K562 (cell line): ENCODE data around the gene PNPLA2. TPM values are rescaled to one million over a fixed set of nuclear protein-coding genes. Genes with fewer than 3 reads are reported as not detected.

Source experiments
- ATAC-seq: fragments of 200-7000 bp; cut with Tn5 transposase; 3 replicates; pipeline ENCODE4 v1.9.1; 2020; ENCODE audit warnings: moderate library complexity
- BruUV-seq: library from RNA; stranded (reverse); fragments of 400-500 nt; replicated peaks from 2 replicates; lab custom pipeline; 2021; lab: Mats Ljungman, UMichigan
- CTCF ChIA-PET: fragments of 300-600 bp; formaldehyde crosslinking; extraction: SDS; loops from one replicate; lab custom pipeline; 2021; ENCODE audit warnings: low intra/inter-chr PET ratio; lab: Yijun Ruan, JAX
- POLR2A ChIA-PET: fragments of 300-600, 350-650 bp; sonication (Branson Sonifier 250); formaldehyde crosslinking; extraction: SDS; loops from one replicate; lab custom pipeline; 2021; ENCODE audit warnings: antibody characterized with exemption, inconsistent platforms; lab: Yijun Ruan, JAX
- DNase-seq, 4 experiments: peaks; one replicate each; pipeline versions ENCODE4 v3.0.0 to v3.0.0-alpha.2; 2011 to 2018; ENCODE audit warnings: low spot score in 3 of 4, mixed read lengths in 3 of 4; ENCODE audit errors: extremely low read depth in 1 of 4
- FAIRE-seq: peaks from 2 replicates; lab custom pipeline; 2011; peaks lifted over from hg19 to GRCh38; lab: Jason Lieb, UNC
- H2AFZ ChIP-seq: 2 replicates; pipeline ENCODE4 v1.6.0; 2011; ENCODE audit warnings: low read depth, low read length, control low read depth, inconsistent platforms
- H3K27ac ChIP-seq: fragments of 200-600 bp; 3 replicates; pipeline ENCODE4 v1.8.0; 2011; ENCODE audit warnings: low read depth, mild to moderate bottlenecking, control low read depth, inconsistent platforms, low read length, moderate library complexity, mixed read lengths; ENCODE audit errors: extremely low read depth
- H3K27me3 ChIP-seq, 2 experiments: fragments of 300-600 bp in 1 of 2; 2 replicates in 1 of 2; 3 replicates in 1 of 2; pipeline versions ENCODE4 v1.6.0 to v1.8.0; 2011; ENCODE audit warnings: inconsistent platforms in 2 of 2, low read length in 2 of 2, mild to moderate bottlenecking in 1 of 2, mixed read lengths in 1 of 2, moderate library complexity in 1 of 2; ENCODE audit not compliant: control insufficient read depth in 2 of 2, insufficient read depth in 2 of 2
- H3K36me3 ChIP-seq: fragments of 300-600 bp; 3 replicates; pipeline ENCODE4 v1.8.0; 2011; ENCODE audit warnings: mild to moderate bottlenecking, low read length, inconsistent platforms; ENCODE audit not compliant: control insufficient read depth, insufficient read depth
- H3K4me1 ChIP-seq, 2 experiments: fragments of 200-600 bp in 1 of 2; replicated peaks in 1 of 2; 2 replicates in 1 of 2; 3 replicates in 1 of 2; pipeline versions ENCODE4 v1.5.1 to v1.8.0; 2011; ENCODE audit warnings: inconsistent platforms in 2 of 2, low read length in 2 of 2, mild to moderate bottlenecking in 1 of 2, mixed read lengths in 1 of 2, moderate library complexity in 1 of 2; ENCODE audit not compliant: control insufficient read depth in 2 of 2, insufficient read depth in 2 of 2
- H3K4me2 ChIP-seq: 2 replicates; pipeline ENCODE4 v1.6.1; 2011; ENCODE audit warnings: low read length, control low read depth, inconsistent platforms, mixed read lengths; ENCODE audit not compliant: insufficient read depth
- H3K4me3 ChIP-seq: fragments of 200-600 bp; sonication (generic), shearing (Covaris generic); 2 replicates; pipeline ENCODE4 v1.5.1; 2016; ENCODE audit warnings: control low read depth, inconsistent platforms
- H3K79me2 ChIP-seq: fragments of 200-600 bp; 3 replicates; pipeline ENCODE4 v1.8.0; 2011; ENCODE audit warnings: low read length, inconsistent platforms; ENCODE audit not compliant: control insufficient read depth, insufficient read depth
- H3K9ac ChIP-seq, 2 experiments: 2 replicates each; pipeline versions ENCODE4 v1.6.0 to v1.6.1; 2011; ENCODE audit warnings: low read depth in 2 of 2, low read length in 2 of 2, control low read depth in 1 of 2, inconsistent platforms in 1 of 2, mild to moderate bottlenecking in 1 of 2, mixed read lengths in 1 of 2; ENCODE audit not compliant: insufficient read depth in 1 of 2
- H3K9me1 ChIP-seq: one replicate; pipeline ENCODE4 v1.6.0; 2011; ENCODE audit warnings: inconsistent platforms, mild to moderate bottlenecking, low read length, moderate library complexity; ENCODE audit not compliant: control insufficient read depth, insufficient read depth
- H3K9me3 ChIP-seq: replicated peaks from 2 replicates; pipeline ENCODE4 v1.5.1; 2011; ENCODE audit warnings: low read depth, low read length, inconsistent platforms; ENCODE audit not compliant: control insufficient read depth, insufficient read depth
- H4K20me1 ChIP-seq: replicated peaks from 2 replicates; pipeline ENCODE4 v1.6.1; 2011; ENCODE audit warnings: low read length, inconsistent platforms, mixed read lengths; ENCODE audit not compliant: control insufficient read depth, insufficient read depth
- NR0B1 ChIP-seq: fragments of 450-650 bp; IDR thresholded peaks from one replicate; pipeline ENCODE4 v1.6.1; 2018; ENCODE audit warnings: mild to moderate bottlenecking, moderate library complexity; ENCODE audit not compliant: partially characterized antibody
- POLR2A ChIP-seq: fragments of 450-650 bp; conservative IDR thresholded peaks from 2 replicates; pipeline ENCODE4 v1.6.1; 2016
- POLR2G ChIP-seq: fragments of 200-400 bp; formaldehyde crosslinking; IDR thresholded peaks from 2 replicates; pipeline ENCODE4 v1.6.1; 2017; ENCODE audit warnings: low read depth, mild to moderate bottlenecking, antibody characterized with exemption, low read length, moderate library complexity
- WGBS: fragments of 100-300 bp; shearing (Covaris generic); methylation state at CpG from one replicate; pipeline ENCODE4 v1.1.6; 2016; ENCODE audit warnings: low coverage, mixed read lengths; ENCODE audit not compliant: insufficient coverage; ENCODE audit errors: missing lambda C conversion rate; 5-methylcytosine and 5-hydroxymethylcytosine counted together
- in situ Hi-C: fragments of 300-500 bp; cut with MboI; formaldehyde crosslinking; loops from 4 replicates; pipeline ENCODE4 v1.15.0; 2018; ENCODE audit warnings: inconsistent platforms, mixed read lengths
- intact Hi-C: fragments of 100-400 bp; cut with micrococcal nuclease; formaldehyde crosslinking; loops from 2 replicates; pipeline ENCODE4 v1.14.2; 2022
- polyA plus RNA-seq, 8 experiments: library from polyadenylated mRNA; depleted of rRNA in 4 of 8; stranded (reverse) in 5 of 8; unstranded in 3 of 8; fragments of >200 nt; fragmentation: Nextera tagmentation in 2 of 8; fragmentation: Illumina TruSeq in 1 of 8; extraction: Ambion mirVana in 2 of 8; extraction: Trizol in 1 of 8; gene quantifications; 2 replicates each; pipeline versions ENCODE4 v1.2.1 to v1.2.3, GENCODE V29; 2011 to 2014; ENCODE audit warnings: inconsistent platforms in 1 of 8, missing spikeins in 1 of 8
- total RNA-seq, 7 experiments: library from RNA; depleted of rRNA in 6 of 7; stranded (reverse); fragments of >200 nt in 6 of 7; fragmentation: Illumina TruSeq in 2 of 7; extraction: Trizol in 2 of 7; gene quantifications; 2 replicates each; pipeline versions ENCODE4 v1.2.1 to v1.2.3, GENCODE V29; 2011 to 2021; ENCODE audit warnings: low replicate concordance in 1 of 7

PNPLA2 gene
- total and polyA plus RNA-seq, 9 of the 15 experiments (the other 6 are each of a cell fraction or from before 2014, with no cell fraction given), result 0.39 to 87.1 (median 8.4) TPM

GRCh38 chr11:868802-869201 lies 50.1 kb downstream of the PNPLA2 start:
- WGBS, result 90% methylated on average over 12 of the region's 12 CpGs
- BruUV-seq, result no TSS peak
- no peak overlapping the region for H3K27ac ChIP-seq
- no peaks in the 10 kb centered on the region for H3K79me2 ChIP-seq
- in situ Hi-C loops (no loop called here), intact Hi-C loops (no loop called here)
- no peaks in the 10 kb centered on the region for H3K27me3 ChIP-seq
- ChIA-PET POLR2A (interaction anchor here (0.6 kb wide), 2 partner anchors 23 to 119 kb away, joined by 3 read pairs; no protein-coding TSS in a partner anchor), CTCF (no interaction called here)
- no peak overlapping the region for H3K4me3 ChIP-seq
- H3K4me2 ChIP-seq, result no peak overlapping the region
- FAIRE-seq, result no peak
- no peak for ATAC-seq
- H4K20me1 ChIP-seq, result peaks cover 12% of the 10 kb centered on the region; the same call in 1 of the 2 replicates
- H2AFZ ChIP-seq, result no peak overlapping the region
- peak; percentile 23; the same call in 1 of the 2 replicates for TF ChIP-seq POLR2A
- peak; percentile 57 for TF ChIP-seq POLR2G
- no peak for TF ChIP-seq NR0B1
- DNase-seq, result no peak
- peaks cover 0 to 86% of the 10 kb centered on the region in 2 experiments; a peak in 2 of 5 replicates for H3K4me1 ChIP-seq
- peaks cover 43% of the 10 kb centered on the region; the same call in 2 of the 3 replicates for H3K36me3 ChIP-seq
- H3K9me3 ChIP-seq, result no peaks in the 10 kb centered on the region
- H3K9ac ChIP-seq, result no peak overlapping the region
- no peaks in the 10 kb centered on the region for H3K9me1 ChIP-seq
